Measurements from ENCODE around the gene LIPG.

DNA sequence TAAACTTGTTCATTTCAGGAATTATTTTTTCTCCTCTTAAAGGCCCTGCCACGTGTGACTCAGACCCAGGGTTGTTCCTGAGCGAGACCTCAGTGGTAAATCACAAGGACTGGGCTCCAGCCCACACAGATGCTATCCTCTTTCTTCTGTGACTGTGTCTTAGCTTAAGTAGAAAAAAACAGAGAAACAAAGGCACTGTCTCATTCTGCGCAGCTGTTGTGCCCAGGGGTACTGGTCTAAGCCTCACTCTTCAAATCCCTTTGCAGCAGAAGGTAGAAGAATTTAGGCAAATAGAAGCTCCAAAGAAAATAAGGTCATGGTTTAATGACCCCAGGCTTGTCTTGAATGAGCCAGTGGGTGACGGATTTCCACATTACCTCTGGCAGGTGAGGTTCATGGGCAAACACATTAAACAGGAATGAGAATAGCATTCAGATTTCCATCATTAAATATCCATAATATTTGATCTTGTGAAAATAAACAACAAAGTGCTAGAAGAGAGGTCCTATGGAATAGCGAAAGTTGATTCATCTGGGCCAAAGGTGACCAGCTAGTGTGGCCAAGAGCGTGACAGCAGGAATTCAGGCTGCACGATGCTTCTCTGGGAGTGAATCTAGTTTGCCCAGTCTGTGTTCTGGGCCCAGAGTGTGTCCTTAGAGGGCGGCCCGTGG, 63.3 kb downstream of the LIPG start:
- TF ChIP-seq, protein P1, sequence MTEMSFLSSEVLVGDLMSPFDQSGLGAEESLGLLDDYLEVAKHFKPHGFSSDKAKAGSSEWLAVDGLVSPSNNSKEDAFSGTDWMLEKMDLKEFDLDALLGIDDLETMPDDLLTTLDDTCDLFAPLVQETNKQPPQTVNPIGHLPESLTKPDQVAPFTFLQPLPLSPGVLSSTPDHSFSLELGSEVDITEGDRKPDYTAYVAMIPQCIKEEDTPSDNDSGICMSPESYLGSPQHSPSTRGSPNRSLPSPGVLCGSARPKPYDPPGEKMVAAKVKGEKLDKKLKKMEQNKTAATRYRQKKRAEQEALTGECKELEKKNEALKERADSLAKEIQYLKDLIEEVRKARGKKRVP (CRISPR knock-in tag; IDR thresholded peaks at IDR 0.05) = no peak
- TF ChIP-seq POLR2AphosphoS5 (IDR thresholded peaks at IDR 0.05; ENCODE audit: low read depth, low read length) = no peak
- no peak for TF ChIP-seq TBL1XR1 (IDR thresholded peaks at IDR 0.05; ENCODE audit: borderline replicate concordance, low read length, partially characterized antibody)
- TF ChIP-seq, protein P2, sequence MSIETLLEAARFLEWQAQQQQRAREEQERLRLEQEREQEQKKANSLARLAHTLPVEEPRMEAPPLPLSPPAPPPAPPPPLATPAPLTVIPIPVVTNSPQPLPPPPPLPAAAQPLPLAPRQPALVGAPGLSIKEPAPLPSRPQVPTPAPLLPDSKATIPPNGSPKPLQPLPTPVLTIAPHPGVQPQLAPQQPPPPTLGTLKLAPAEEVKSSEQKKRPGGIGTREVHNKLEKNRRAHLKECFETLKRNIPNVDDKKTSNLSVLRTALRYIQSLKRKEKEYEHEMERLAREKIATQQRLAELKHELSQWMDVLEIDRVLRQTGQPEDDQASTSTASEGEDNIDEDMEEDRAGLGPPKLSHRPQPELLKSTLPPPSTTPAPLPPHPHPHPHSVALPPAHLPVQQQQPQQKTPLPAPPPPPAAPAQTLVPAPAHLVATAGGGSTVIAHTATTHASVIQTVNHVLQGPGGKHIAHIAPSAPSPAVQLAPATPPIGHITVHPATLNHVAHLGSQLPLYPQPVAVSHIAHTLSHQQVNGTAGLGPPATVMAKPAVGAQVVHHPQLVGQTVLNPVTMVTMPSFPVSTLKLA (IDR thresholded peaks at IDR 0.05) = no peak
